WTC11 (cell line): ENCODE data around the gene ATP5F1A.

Experiments used
- ATF3 ChIP-seq: sonication (generic); formaldehyde crosslinking; conservative IDR thresholded peaks from 2 replicates; pipeline ENCODE4 v1.8.1; 2022; ENCODE audit warnings: mild to moderate bottlenecking, missing genetic modification reagents
- CTCF ChIP-seq: fragments of 200-600 bp; IDR thresholded peaks from 2 replicates; pipeline ENCODE4 v1.8.0; 2022; ENCODE audit warnings: antibody characterized with exemption
- ERG ChIP-seq: fragments of 250-450 bp; sonication (Bioruptor Pico); IDR thresholded peaks from 2 replicates; pipeline ENCODE4 v1.8.0; 2021; ENCODE audit warnings: mild to moderate bottlenecking
- SP1 ChIP-seq: sonication (generic); formaldehyde crosslinking; conservative IDR thresholded peaks from 2 replicates; pipeline ENCODE4 v1.8.1; 2022; ENCODE audit warnings: missing genetic modification reagents
- ZNF121 ChIP-seq: sonication (generic); formaldehyde crosslinking; IDR thresholded peaks from 2 replicates; pipeline ENCODE4 v1.8.0; 2023; ENCODE audit warnings: missing genetic modification reagents
- ZNF423 ChIP-seq: fragments of 250-450 bp; sonication (Bioruptor Pico); IDR thresholded peaks from 2 replicates; pipeline ENCODE4 v2.1.2; 2022; ENCODE audit warnings: mild to moderate bottlenecking, moderate library complexity

- TF ChIP-seq CTCF (no peak), ZNF121 (CRISPR knock-in tag) (no peak), ERG (CRISPR knock-in tag) (no peak), ATF3 (no peak), SP1 (CRISPR knock-in tag) (no peak), ZNF423 (CRISPR knock-in tag) (no peak)
Measured at GRCh38 chr18:46053368-46054095, 44.6 kb downstream of the ATP5F1A start.
